ENCODE measurements around the gene ALDH1L1.

ALDH1L1 gene

GRCh38 chr3:126146034-126146433, 34.4 kb downstream of the ALDH1L1 start:
- no peak overlapping the region for H3K27ac ChIP-seq
- no peaks in the 10 kb centered on the region for H3K36me3 ChIP-seq
- TF ChIP-seq CTCF (IDR thresholded peaks at IDR 0.05) = no peak
- no peaks in the 10 kb centered on the region for H3K4me1 ChIP-seq (ENCODE audit: control insufficient read depth in 1 of 2, insufficient read depth in 1 of 2, low read depth in 1 of 2, low read length in 1 of 2)
- peaks cover 43% of the 10 kb centered on the region for H3K27me3 ChIP-seq
- H3K9me3 ChIP-seq = no peaks in the 10 kb centered on the region
- no peak overlapping the region for H3K4me3 ChIP-seq (ENCODE audit: low read depth in 1 of 2, low read length in 1 of 2)

GRCh38 chr3:126142652-126143051, 37.7 kb downstream of the ALDH1L1 start:
- H3K9me3 ChIP-seq = no peaks in the 10 kb centered on the region
- H3K4me3 ChIP-seq (ENCODE audit: low read depth in 1 of 2, low read length in 1 of 2) = no peak overlapping the region
- H3K27me3 ChIP-seq = peaks cover 68% of the 10 kb centered on the region
- TF ChIP-seq CTCF (IDR thresholded peaks at IDR 0.05) = no peak
- H3K27ac ChIP-seq = no peak overlapping the region
- no peaks in the 10 kb centered on the region for H3K4me1 ChIP-seq (ENCODE audit: control insufficient read depth in 1 of 2, insufficient read depth in 1 of 2, low read depth in 1 of 2, low read length in 1 of 2)
- H3K36me3 ChIP-seq = no peaks in the 10 kb centered on the region

- H3K4me3 ChIP-seq (ENCODE audit: low read depth in 1 of 2, low read length in 1 of 2) = no peak overlapping the region
- TF ChIP-seq CTCF (IDR thresholded peaks at IDR 0.05) = no peak
- H3K4me1 ChIP-seq (ENCODE audit: control insufficient read depth in 1 of 2, insufficient read depth in 1 of 2, low read depth in 1 of 2, low read length in 1 of 2) = no peaks in the 10 kb centered on the region
- H3K9me3 ChIP-seq = no peaks in the 10 kb centered on the region
- H3K27me3 ChIP-seq = peaks cover 40% of the 10 kb centered on the region
- no peak overlapping the region for H3K27ac ChIP-seq
- H3K36me3 ChIP-seq = no peaks in the 10 kb centered on the region
Observed at GRCh38 chr3:126137490-126138130, 42.8 kb downstream of the ALDH1L1 start.

GRCh38 chr3:126136428-126137220, 43.8 kb downstream of the ALDH1L1 start:
- Histone ChIP-seq H3K9me3 (no peaks in the 10 kb centered on the region), H3K27ac (no peak overlapping the region), H3K36me3 (no peaks in the 10 kb centered on the region), H3K4me3 (ENCODE audit: low read depth in 1 of 2, low read length in 1 of 2) (no peak overlapping the region), H3K27me3 (peaks cover 31% of the 10 kb centered on the region), H3K4me1 (ENCODE audit: control insufficient read depth in 1 of 2, insufficient read depth in 1 of 2, low read depth in 1 of 2, low read length in 1 of 2) (no peaks in the 10 kb centered on the region)
- TF ChIP-seq CTCF (IDR thresholded peaks at IDR 0.05) = no peak

GRCh38 chr3:126135406-126136076, 44.8 kb downstream of the ALDH1L1 start:
- H3K36me3 ChIP-seq = no peaks in the 10 kb centered on the region
- TF ChIP-seq CTCF (IDR thresholded peaks at IDR 0.05) = no peak
- H3K27ac ChIP-seq = no peak overlapping the region
- no peaks in the 10 kb centered on the region for H3K9me3 ChIP-seq
- peaks cover 20% of the 10 kb centered on the region for H3K27me3 ChIP-seq
- no peak overlapping the region for H3K4me3 ChIP-seq (ENCODE audit: low read depth in 1 of 2, low read length in 1 of 2)
- no peaks in the 10 kb centered on the region for H3K4me1 ChIP-seq (ENCODE audit: control insufficient read depth in 1 of 2, insufficient read depth in 1 of 2, low read depth in 1 of 2, low read length in 1 of 2)

Data from neutrophil (primary cell).